ENCODE measurements around the gene SLC38A6. TPM values are rescaled to one million over a fixed set of nuclear protein-coding genes. Genes with fewer than 3 reads are reported as not detected.

SLC38A6 gene
- total RNA-seq, 1 donor from 2014 or later: 14.4 TPM

GRCh38 chr14:60968671-60969070 lies 12.4 kb upstream of the SLC38A6 start:
- Mint-ChIP-seq H3K27ac (no peak overlapping the region), H3K36me3 (ENCODE audit: insufficient read depth) (peaks cover 4% of the 10 kb centered on the region), H3K4me1 (ENCODE audit: low read depth) (peaks cover 6% of the 10 kb centered on the region), H3K4me3 (ENCODE audit: low read depth) (no peak overlapping the region), H3K9me3 (ENCODE audit: low read depth) (no peaks in the 10 kb centered on the region), H3K27me3 (no peaks in the 10 kb centered on the region)
- TF ChIP-seq, protein P1, sequence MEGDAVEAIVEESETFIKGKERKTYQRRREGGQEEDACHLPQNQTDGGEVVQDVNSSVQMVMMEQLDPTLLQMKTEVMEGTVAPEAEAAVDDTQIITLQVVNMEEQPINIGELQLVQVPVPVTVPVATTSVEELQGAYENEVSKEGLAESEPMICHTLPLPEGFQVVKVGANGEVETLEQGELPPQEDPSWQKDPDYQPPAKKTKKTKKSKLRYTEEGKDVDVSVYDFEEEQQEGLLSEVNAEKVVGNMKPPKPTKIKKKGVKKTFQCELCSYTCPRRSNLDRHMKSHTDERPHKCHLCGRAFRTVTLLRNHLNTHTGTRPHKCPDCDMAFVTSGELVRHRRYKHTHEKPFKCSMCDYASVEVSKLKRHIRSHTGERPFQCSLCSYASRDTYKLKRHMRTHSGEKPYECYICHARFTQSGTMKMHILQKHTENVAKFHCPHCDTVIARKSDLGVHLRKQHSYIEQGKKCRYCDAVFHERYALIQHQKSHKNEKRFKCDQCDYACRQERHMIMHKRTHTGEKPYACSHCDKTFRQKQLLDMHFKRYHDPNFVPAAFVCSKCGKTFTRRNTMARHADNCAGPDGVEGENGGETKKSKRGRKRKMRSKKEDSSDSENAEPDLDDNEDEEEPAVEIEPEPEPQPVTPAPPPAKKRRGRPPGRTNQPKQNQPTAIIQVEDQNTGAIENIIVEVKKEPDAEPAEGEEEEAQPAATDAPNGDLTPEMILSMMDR (IDR thresholded peaks at IDR 0.05; ENCODE audit: unreplicated experiment): no peak
- no peak for DNase-seq (ENCODE audit: low spot score, unreplicated experiment)

- no peaks in the 10 kb centered on the region for H3K9me3 Mint-ChIP-seq (ENCODE audit: low read depth)
- H3K27ac Mint-ChIP-seq: no peak overlapping the region
- TF ChIP-seq, protein P1 (IDR thresholded peaks at IDR 0.05; ENCODE audit: unreplicated experiment): no peak
- H3K27me3 Mint-ChIP-seq: no peaks in the 10 kb centered on the region
- peaks cover 4% of the 10 kb centered on the region for H3K4me1 Mint-ChIP-seq (ENCODE audit: low read depth)
- H3K4me3 Mint-ChIP-seq (ENCODE audit: low read depth): no peak overlapping the region
- H3K36me3 Mint-ChIP-seq (ENCODE audit: insufficient read depth): peaks cover 8% of the 10 kb centered on the region
- DNase-seq (ENCODE audit: low spot score, unreplicated experiment): no peak
These were observed 10.9 kb upstream of the SLC38A6 start for GRCh38 chr14:60970146-60970545.

DNA sequence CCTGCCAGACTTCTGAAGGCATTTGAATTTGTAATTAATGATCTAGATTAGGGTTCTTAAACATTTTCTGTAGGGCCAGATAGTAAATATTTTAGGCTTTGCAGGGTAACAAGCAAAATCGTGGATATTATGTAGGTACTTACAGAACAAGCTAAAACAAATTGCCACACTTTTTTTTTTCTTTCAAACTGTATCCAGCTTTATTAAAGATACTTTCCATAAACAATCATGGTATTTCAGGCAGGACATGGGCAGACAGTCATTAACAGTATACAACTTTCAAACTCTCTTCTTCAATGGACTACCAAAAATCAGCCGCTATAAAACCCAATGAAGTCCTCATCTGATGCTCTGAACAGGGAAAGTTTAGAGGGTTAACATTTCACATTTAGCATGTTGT lies 9.8 kb upstream of the SLC38A6 start:
- Mint-ChIP-seq H3K27me3 (no peaks in the 10 kb centered on the region), H3K36me3 (ENCODE audit: insufficient read depth) (peaks cover 8% of the 10 kb centered on the region), H3K4me1 (ENCODE audit: low read depth) (peaks cover 4% of the 10 kb centered on the region), H3K27ac (no peak overlapping the region), H3K4me3 (ENCODE audit: low read depth) (no peak overlapping the region), H3K9me3 (ENCODE audit: low read depth) (no peaks in the 10 kb centered on the region)
- DNase-seq (ENCODE audit: low spot score, unreplicated experiment): no peak
- TF ChIP-seq, protein P1 (IDR thresholded peaks at IDR 0.05; ENCODE audit: unreplicated experiment): no peak

GRCh38 chr14:60972295-60972694 lies 8.8 kb upstream of the SLC38A6 start:
- DNase-seq (ENCODE audit: low spot score, unreplicated experiment): no peak
- Mint-ChIP-seq H3K27ac (no peak overlapping the region), H3K36me3 (ENCODE audit: insufficient read depth) (peaks cover 8% of the 10 kb centered on the region), H3K9me3 (ENCODE audit: low read depth) (no peaks in the 10 kb centered on the region), H3K27me3 (no peaks in the 10 kb centered on the region), H3K4me3 (ENCODE audit: low read depth) (no peak overlapping the region), H3K4me1 (ENCODE audit: low read depth) (peaks cover 4% of the 10 kb centered on the region)
- TF ChIP-seq, protein P1 (IDR thresholded peaks at IDR 0.05; ENCODE audit: unreplicated experiment): no peak

DNA sequence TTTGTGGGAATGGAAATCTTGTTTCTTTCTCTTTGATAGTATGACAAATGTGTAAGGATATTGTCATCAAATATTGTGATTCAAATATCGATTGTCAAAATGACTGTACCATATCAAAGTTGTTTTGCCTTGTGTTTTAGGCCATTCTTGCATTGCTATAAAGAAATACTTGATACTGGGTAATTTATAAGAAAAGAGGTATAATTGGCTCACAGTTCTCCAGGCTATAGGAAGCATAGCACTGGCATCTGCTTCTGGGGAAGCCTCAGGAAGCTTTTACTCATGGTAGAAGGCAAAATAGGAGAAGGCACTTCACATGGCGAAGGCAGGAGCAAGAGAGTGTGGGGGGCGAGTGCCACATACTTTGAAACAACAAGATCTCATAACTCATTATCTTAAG lies 8.0 kb upstream of the SLC38A6 start:
- TF ChIP-seq, protein P1 (IDR thresholded peaks at IDR 0.05; ENCODE audit: unreplicated experiment): no peak
- DNase-seq (ENCODE audit: low spot score, unreplicated experiment): no peak
- Mint-ChIP-seq H3K27me3 (no peaks in the 10 kb centered on the region), H3K4me1 (ENCODE audit: low read depth) (peaks cover 4% of the 10 kb centered on the region), H3K4me3 (ENCODE audit: low read depth) (no peak overlapping the region), H3K36me3 (ENCODE audit: insufficient read depth) (peaks cover 8% of the 10 kb centered on the region), H3K9me3 (ENCODE audit: low read depth) (no peaks in the 10 kb centered on the region), H3K27ac (no peak overlapping the region)
